Measurements from ENCODE around the gene MATN1. TPM values are rescaled to one million over a fixed set of nuclear protein-coding genes. Genes with fewer than 3 reads are reported as not detected.

Gene MATN1
- total RNA-seq, 1 experiment from 2014 or later = 0.24 TPM

GRCh38 chr1:30739601-30740000, 16.2 kb upstream of the MATN1 start:
- ATAC-seq (no peak), DNase-seq (ENCODE audit: low spot score) (no peak)
- H3K9me3 Mint-ChIP-seq = no peaks in the 10 kb centered on the region
- H3K27ac Mint-ChIP-seq = no peak overlapping the region
- H3K4me3 Mint-ChIP-seq = no peak overlapping the region
- ChIA-PET CTCF (interaction anchor here (0.8 kb wide), 1 partner anchor 22 kb away, joined by 3 read pairs; no protein-coding TSS in a partner anchor), POLR2A (no interaction called here)
- no peaks in the 10 kb centered on the region for H3K27me3 Mint-ChIP-seq (ENCODE audit: low read depth)
- H3K4me1 Mint-ChIP-seq = peaks cover 14% of the 10 kb centered on the region
- H3K36me3 Mint-ChIP-seq = no peaks in the 10 kb centered on the region
- no peak for TF ChIP-seq NR2C2 (CRISPR knock-in tag; IDR thresholded peaks at IDR 0.05)
- no peak for TF ChIP-seq ZNF232 (CRISPR knock-in tag; IDR thresholded peaks at IDR 0.05)
- TF ChIP-seq OVOL2 (CRISPR knock-in tag; IDR thresholded peaks at IDR 0.05; ENCODE audit: borderline replicate concordance) = no peak
- TF ChIP-seq USF1 (CRISPR knock-in tag; IDR thresholded peaks at IDR 0.05) = no peak
- TF ChIP-seq ZNF317 (CRISPR knock-in tag; IDR thresholded peaks at IDR 0.05; ENCODE audit: borderline replicate concordance, low read depth) = no peak

- no peaks in the 10 kb centered on the region for H3K27me3 Mint-ChIP-seq (ENCODE audit: low read depth)
- ChIA-PET CTCF (interaction anchor here (0.6 to 1.4 kb wide), 4 partner anchors 8 to 172 kb away, joined by 3 to 5 read pairs (median 3); no protein-coding TSS in a partner anchor), POLR2A (no interaction called here)
- ATAC-seq (no peak), DNase-seq (ENCODE audit: low spot score) (no peak)
- peaks cover 14% of the 10 kb centered on the region for H3K4me1 Mint-ChIP-seq
- H3K36me3 Mint-ChIP-seq = no peaks in the 10 kb centered on the region
- no peak overlapping the region; the same call in 1 of the 2 replicates for H3K27ac Mint-ChIP-seq
- no peak for TF ChIP-seq MXD4 (CRISPR knock-in tag; IDR thresholded peaks at IDR 0.05; ENCODE audit: borderline replicate concordance)
- TF ChIP-seq FOXK1 (CRISPR knock-in tag; IDR thresholded peaks at IDR 0.05) = no peak
- no peaks in the 10 kb centered on the region for H3K9me3 Mint-ChIP-seq
- no peak overlapping the region for H3K4me3 Mint-ChIP-seq
These were observed 15.6 kb upstream of the MATN1 start for GRCh38 chr1:30738715-30739559.

GRCh38 chr1:30738040-30738714, 14.8 kb upstream of the MATN1 start:
- peaks cover 14% of the 10 kb centered on the region for H3K4me1 Mint-ChIP-seq
- no peaks in the 10 kb centered on the region for H3K9me3 Mint-ChIP-seq
- ATAC-seq (peak; percentile 75), DNase-seq (ENCODE audit: low spot score) (no peak)
- ChIA-PET POLR2A (no interaction called here), CTCF (interaction anchor here (0.6 to 2.4 kb wide), 7 partner anchors 9 to 173 kb away, joined by 3 to 9 read pairs (median 3); no protein-coding TSS in a partner anchor)
- H3K4me3 Mint-ChIP-seq = no peak overlapping the region
- H3K27ac Mint-ChIP-seq = no peak overlapping the region
- H3K36me3 Mint-ChIP-seq = no peaks in the 10 kb centered on the region
- H3K27me3 Mint-ChIP-seq (ENCODE audit: low read depth) = no peaks in the 10 kb centered on the region
- TF ChIP-seq FOXJ3 (CRISPR knock-in tag; IDR thresholded peaks at IDR 0.05; ENCODE audit: borderline replicate concordance) (no peak), ZNF219 (CRISPR knock-in tag; IDR thresholded peaks at IDR 0.05; ENCODE audit: borderline replicate concordance) (no peak), MXD4 (CRISPR knock-in tag; IDR thresholded peaks at IDR 0.05; ENCODE audit: borderline replicate concordance) (no peak), CREB1 (CRISPR knock-in tag; IDR thresholded peaks at IDR 0.05) (no peak), RELA (CRISPR knock-in tag; IDR thresholded peaks at IDR 0.05; ENCODE audit: borderline replicate concordance) (no peak), ZMAT4 (CRISPR knock-in tag; IDR thresholded peaks at IDR 0.05) (no peak), FOXK1 (CRISPR knock-in tag; IDR thresholded peaks at IDR 0.05) (no peak), CDX4 (CRISPR knock-in tag; IDR thresholded peaks at IDR 0.05; ENCODE audit: borderline replicate concordance) (no peak), MAX (CRISPR knock-in tag; IDR thresholded peaks at IDR 0.05) (no peak), ETV6 (CRISPR knock-in tag; IDR thresholded peaks at IDR 0.05) (no peak), ZNF121 (CRISPR knock-in tag; IDR thresholded peaks at IDR 0.05) (no peak), ZBTB43 (CRISPR knock-in tag; IDR thresholded peaks at IDR 0.05) (no peak), ERG (CRISPR knock-in tag; IDR thresholded peaks at IDR 0.05) (no peak), ELF4 (CRISPR knock-in tag; IDR thresholded peaks at IDR 0.05; ENCODE audit: low read depth) (no peak), E2F4 (CRISPR knock-in tag; IDR thresholded peaks at IDR 0.05; ENCODE audit: borderline replicate concordance, low read depth) (no peak), IRF2 (CRISPR knock-in tag; IDR thresholded peaks at IDR 0.05; ENCODE audit: borderline replicate concordance, low read depth) (no peak), ZNF416 (CRISPR knock-in tag; IDR thresholded peaks at IDR 0.05) (no peak), GABPB1 (CRISPR knock-in tag; IDR thresholded peaks at IDR 0.05) (no peak)

Data from WTC11 (cell line).